ENCODE data around the gene PIGV. TPM values are rescaled to one million over a fixed set of nuclear protein-coding genes. Genes with fewer than 3 reads are reported as not detected.

Gene PIGV
- total RNA-seq, 1 experiment from 2014 or later = 7.5 TPM

- Mint-ChIP-seq H3K36me3 (ENCODE audit: insufficient read depth in 1 of 3, low read depth in 3 of 3) (peaks cover 27 to 65% (median 53%) of the 10 kb centered on the region in 3 experiments), H3K27me3 (ENCODE audit: low read depth) (no peaks in the 10 kb centered on the region), H3K4me3 (no peak overlapping the region), H3K27ac (peak overlapping the region in 1 of 3 experiments; percentile 64; a peak in 2 of 7 replicates), H3K4me1 (peaks cover 33 to 36% of the 10 kb centered on the region in 2 experiments), H3K9me3 (no peaks in the 10 kb centered on the region)
- Histone ChIP-seq H3K23me2 (ENCODE audit: insufficient read length, low read depth, low read length, poor library complexity, severe bottlenecking) (no peaks in the 10 kb centered on the region), H3K18ac (ENCODE audit: insufficient read length, low read depth, low read length) (no peak overlapping the region), H2BK15ac (ENCODE audit: low read depth, low read length) (no peak overlapping the region), H3K4me2 (ENCODE audit: insufficient read depth, insufficient read length, low read length) (no peak overlapping the region), H3K79me2 (ENCODE audit: insufficient read depth, low read length) (no peaks in the 10 kb centered on the region), H3K4me1 (ENCODE audit: insufficient read depth, low read length) (0 out of 2 replicates have a peak, but pooled peaks cover 2% of the 10 kb centered on the region), H3K27me3 (ENCODE audit: insufficient read depth, low read length) (no peaks in the 10 kb centered on the region), H2BK20ac (ENCODE audit: low read depth, low read length, poor library complexity, severe bottlenecking) (no peak overlapping the region), H3K4ac (ENCODE audit: low read depth, low read length) (no peak overlapping the region), H4K5ac (ENCODE audit: insufficient read length, low read depth, low read length) (no peak overlapping the region), H4K91ac (ENCODE audit: insufficient read length, low read depth, low read length) (no peak overlapping the region), H3K23ac (ENCODE audit: insufficient read length, low read depth, low read length) (no peak overlapping the region), H3K9ac (ENCODE audit: extremely low read depth, insufficient read length, low read length) (no peak overlapping the region), H2BK12ac (ENCODE audit: insufficient read length, low read depth, low read length) (no peak overlapping the region), H3K79me1 (ENCODE audit: insufficient read depth, low read depth, low read length, poor library complexity, severe bottlenecking) (no peaks in the 10 kb centered on the region), H3K14ac (ENCODE audit: insufficient read depth, low read length) (no peak overlapping the region), H2BK120ac (ENCODE audit: low read depth, low read length, poor library complexity, severe bottlenecking) (no peak overlapping the region), H2AK5ac (ENCODE audit: insufficient read length, low read length) (no peak overlapping the region), H3K9me3 (ENCODE audit: control insufficient read depth, low read depth, low read length) (no peaks in the 10 kb centered on the region), H2BK5ac (ENCODE audit: insufficient read length, low read length) (no peak overlapping the region), H3K56ac (ENCODE audit: insufficient read length, low read depth, low read length) (no peak overlapping the region), H4K20me1 (ENCODE audit: control insufficient read depth, insufficient read depth, insufficient read length) (no peaks in the 10 kb centered on the region), H3T11ph (ENCODE audit: low read length) (no peak overlapping the region), H3K27ac (ENCODE audit: insufficient read length, low read depth, low read length) (no peak overlapping the region), H4K8ac (replicated peaks; ENCODE audit: insufficient read length, low read depth, low read length) (no peak overlapping the region), H2AFZ (ENCODE audit: low read length) (no peak overlapping the region)
- WGBS (ENCODE audit: extremely low coverage, insufficient read length, low lambda C conversion rate) = no CpG with 5 or more reads among the region's 11 CpGs
- no peak for TF ChIP-seq CTCF (conservative IDR thresholded peaks at IDR 0.05)
- DNase-seq = no peak
Measured at GRCh38 chr1:26781206-26781825, 6.4 kb upstream of the PIGV start.
